HEK293T (cell line): ENCODE data around the gene TNFRSF25.
"Not testable (repeated sequence)": the region's sequence is repeated elsewhere in the genome, so short reads cannot be mapped to it uniquely, and the experiment has no call there.

Experiments
- CTCF ChIA-PET: fragments of 350-600 bp; formaldehyde crosslinking; extraction: SDS; loops from one replicate; lab custom pipeline; 2021; ENCODE audit warnings: antibody characterized with exemption, inconsistent platforms; lab: Yijun Ruan, JAX
- POLR2A ChIA-PET: fragments of 350-600 bp; formaldehyde crosslinking; extraction: SDS; loops from one replicate; lab custom pipeline; 2020; ENCODE audit warnings: antibody characterized with exemption, inconsistent platforms; lab: Yijun Ruan, JAX
- DNase-seq: peaks from one replicate; pipeline ENCODE4 v3.0.0; 2012; ENCODE audit warnings: mixed read lengths; ENCODE audit errors: extremely low spot score
- ARNT ChIP-seq: fragments of 450-650 bp; IDR thresholded peaks from 2 replicates; pipeline ENCODE4 v1.6.1; 2017; ENCODE audit warnings: mild to moderate bottlenecking
- BHLHE40 ChIP-seq: fragments of 450-650 bp; IDR thresholded peaks from 2 replicates; pipeline ENCODE4 v1.6.1; 2016; ENCODE audit warnings: mild to moderate bottlenecking, moderate library complexity, borderline replicate concordance
- CTBP1 ChIP-seq: fragments of 450-650 bp; IDR thresholded peaks from 2 replicates; pipeline ENCODE4 v1.6.1; 2016; ENCODE audit warnings: borderline replicate concordance
- ELF4 ChIP-seq: fragments of 450-650 bp; IDR thresholded peaks from 2 replicates; pipeline ENCODE4 v1.6.1; 2017; ENCODE audit warnings: antibody characterized with exemption
- FOXA1 ChIP-seq: fragments of 450-650 bp; IDR thresholded peaks from 2 replicates; pipeline ENCODE4 v1.6.1; 2016; ENCODE audit warnings: mild to moderate bottlenecking
- FOXK2 ChIP-seq: fragments of 450-650 bp; IDR thresholded peaks from 2 replicates; pipeline ENCODE4 v1.6.1; 2016; ENCODE audit warnings: mild to moderate bottlenecking
- FOXM1 ChIP-seq: fragments of 450-650 bp; IDR thresholded peaks from 2 replicates; pipeline ENCODE4 v1.6.1; 2017; ENCODE audit warnings: mild to moderate bottlenecking, borderline replicate concordance
- HDGF ChIP-seq: fragments of 450-650 bp; IDR thresholded peaks from 2 replicates; pipeline ENCODE4 v1.6.1; 2017; ENCODE audit warnings: antibody characterized with exemption, borderline replicate concordance
- L3MBTL2 ChIP-seq: fragments of 450-650 bp; conservative IDR thresholded peaks from 2 replicates; pipeline ENCODE4 v1.6.1; 2016; ENCODE audit warnings: mild to moderate bottlenecking
- LEF1 ChIP-seq: fragments of 450-650 bp; IDR thresholded peaks from 2 replicates; pipeline ENCODE4 v1.6.1; 2017; ENCODE audit warnings: mild to moderate bottlenecking, borderline replicate concordance
- NFRKB ChIP-seq: fragments of 450-650 bp; IDR thresholded peaks from 2 replicates; pipeline ENCODE4 v1.6.1; 2016; ENCODE audit warnings: mild to moderate bottlenecking, moderate library complexity
- PKNOX1 ChIP-seq: fragments of 450-650 bp; IDR thresholded peaks from 2 replicates; pipeline ENCODE4 v1.6.1; 2016
- SP1 ChIP-seq: fragments of 450-650 bp; IDR thresholded peaks from 2 replicates; pipeline ENCODE4 v1.6.1; 2017
- SUZ12 ChIP-seq: fragments of 450-650 bp; IDR thresholded peaks from 2 replicates; pipeline ENCODE4 v1.6.1; 2016; ENCODE audit warnings: mild to moderate bottlenecking
- TARDBP ChIP-seq: fragments of 450-650 bp; IDR thresholded peaks from 2 replicates; pipeline ENCODE4 v1.6.1; 2016
- ZNF384 ChIP-seq: fragments of 450-650 bp; IDR thresholded peaks from 2 replicates; pipeline ENCODE4 v1.6.1; 2016

Gene TNFRSF25

GRCh38 chr1:6450005-6450450, 15.9 kb downstream of the TNFRSF25 start:
- CTCF ChIA-PET = interaction anchor here (1.0 to 2.7 kb wide), 3 partner anchors 10 to 27 kb away, joined by 3 to 18 read pairs (median 5); no protein-coding TSS in a partner anchor
- POLR2A ChIA-PET = interaction anchor here (1.2 kb wide), 1 partner anchor 214 kb away, joined by 4 read pairs; the partner anchor contains the start of gene ICMT
- TF ChIP-seq NFRKB (no peak), ELF4 (no peak), ARNT (no peak), LEF1 (no peak)
- no peak for DNase-seq

- CTCF ChIA-PET = interaction anchor here (0.6 to 2.7 kb wide), 6 partner anchors 9 to 113 kb away, joined by 3 to 18 read pairs (median 4); no protein-coding TSS in a partner anchor
- DNase-seq = no peak
- POLR2A ChIA-PET = interaction anchor here (1.2 kb wide), 1 partner anchor 213 kb away, joined by 4 read pairs; the partner anchor contains the start of gene ICMT
- TF ChIP-seq CTBP1 (no peak), SUZ12 (no peak), FOXM1 (no peak), LEF1 (no peak)
These were observed 17.0 kb downstream of the TNFRSF25 start for GRCh38 chr1:6448749-6449631.

GRCh38 chr1:6447818-6448748, 17.9 kb downstream of the TNFRSF25 start:
- CTCF ChIA-PET = interaction anchor here (0.6 to 2.7 kb wide), 5 partner anchors 8 to 112 kb away, joined by 3 to 18 read pairs (median 4); no protein-coding TSS in a partner anchor

GRCh38 chr1:6447016-6447817, 18.8 kb downstream of the TNFRSF25 start:
- no peak for TF ChIP-seq NFRKB
- no peak for TF ChIP-seq ELF4
- TF ChIP-seq FOXM1 = no peak
- no peak for TF ChIP-seq ARNT
- no peak for DNase-seq
- CTCF ChIA-PET = interaction anchor here (2.7 kb wide), 1 partner anchor 9 kb away, joined by 18 read pairs; no protein-coding TSS in a partner anchor
- POLR2A ChIA-PET = no interaction called here

More at GRCh38 chr1:6447818-6448748, 17.9 kb downstream of the TNFRSF25 start:
- no peak for DNase-seq
- TF ChIP-seq LEF1 (no peak), L3MBTL2 (no peak), SP1 (no peak), HDGF (no peak), BHLHE40 (no peak), FOXK2 (no peak), TARDBP (no peak), PKNOX1 (no peak), NFRKB (no peak)
- POLR2A ChIA-PET = no interaction called here

GRCh38 chr1:6446665-6447015, 19.3 kb downstream of the TNFRSF25 start:
- no peak for DNase-seq
- TF ChIP-seq PKNOX1 (no peak), CTBP1 (no peak), FOXA1 (no peak), FOXK2 (no peak), ARNT (no peak), TARDBP (no peak), NFRKB (no peak), L3MBTL2 (no peak), SP1 (no peak), LEF1 (no peak), FOXM1 (no peak), ZNF384 (no peak), BHLHE40 (no peak), ELF4 (no peak), HDGF (no peak), SUZ12 (no peak)
- ChIA-PET CTCF (interaction anchor here (0.6 kb wide), 1 partner anchor 9 kb away, joined by 3 read pairs; no protein-coding TSS in a partner anchor), POLR2A (no interaction called here)

GRCh38 chr1:6445929-6446328, 20.0 kb downstream of the TNFRSF25 start:
- CTCF ChIA-PET, DNase-seq, POLR2A ChIA-PET: not testable (repeated sequence)
